ENCODE data around the gene SLC15A5. TPM values are rescaled to one million over a fixed set of nuclear protein-coding genes. Genes with fewer than 3 reads are reported as not detected.

SLC15A5 gene
- total and polyA plus RNA-seq, 4 donors = not detected

DNA sequence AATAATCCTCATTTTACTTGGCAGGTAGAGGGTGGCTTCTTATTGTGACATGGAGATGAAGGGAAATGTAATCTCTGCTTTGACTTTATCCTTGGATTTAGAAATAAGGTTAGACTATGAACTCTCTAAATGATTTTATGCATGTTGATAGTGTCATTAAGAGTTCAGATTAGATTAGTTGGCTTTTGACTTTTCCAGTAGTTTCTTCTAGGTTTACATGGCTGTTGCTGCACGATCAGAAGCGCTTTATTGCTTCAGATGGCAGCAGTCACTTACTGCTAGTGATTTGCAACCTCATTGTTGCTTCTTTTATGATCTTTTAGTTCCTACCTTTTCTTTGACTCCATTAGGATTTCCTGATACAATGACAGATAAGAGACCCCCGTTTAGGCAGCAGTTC is 32.3 kb downstream of the SLC15A5 start:
- Histone ChIP-seq H3K9me3 (ENCODE audit: control insufficient read depth in 4 of 4, insufficient read depth in 3 of 4, low read length in 3 of 4) (no peaks in the 10 kb centered on the region), H3K27me3 (ENCODE audit: control insufficient read depth in 3 of 3, insufficient read depth in 3 of 3, low read length in 2 of 3) (no peaks in the 10 kb centered on the region), H3K36me3 (ENCODE audit: control insufficient read depth in 4 of 4, insufficient read depth in 4 of 4, low read length in 4 of 4) (no peaks in the 10 kb centered on the region), H3K4me3 (no peak overlapping the region), H3K27ac (ENCODE audit: low read depth in 1 of 2, low read length in 1 of 2) (no peak overlapping the region), H3K9ac (ENCODE audit: insufficient read depth in 1 of 2, low read length in 2 of 2) (no peak overlapping the region), H3K4me1 (ENCODE audit: control insufficient read depth in 5 of 5, insufficient read depth in 5 of 5, low read length in 5 of 5) (no peaks in the 10 kb centered on the region)
- ATAC-seq (ENCODE audit: insufficient read depth, low FRiP score) (no peak), DNase-seq (no peak)
- TF ChIP-seq, protein P1, sequence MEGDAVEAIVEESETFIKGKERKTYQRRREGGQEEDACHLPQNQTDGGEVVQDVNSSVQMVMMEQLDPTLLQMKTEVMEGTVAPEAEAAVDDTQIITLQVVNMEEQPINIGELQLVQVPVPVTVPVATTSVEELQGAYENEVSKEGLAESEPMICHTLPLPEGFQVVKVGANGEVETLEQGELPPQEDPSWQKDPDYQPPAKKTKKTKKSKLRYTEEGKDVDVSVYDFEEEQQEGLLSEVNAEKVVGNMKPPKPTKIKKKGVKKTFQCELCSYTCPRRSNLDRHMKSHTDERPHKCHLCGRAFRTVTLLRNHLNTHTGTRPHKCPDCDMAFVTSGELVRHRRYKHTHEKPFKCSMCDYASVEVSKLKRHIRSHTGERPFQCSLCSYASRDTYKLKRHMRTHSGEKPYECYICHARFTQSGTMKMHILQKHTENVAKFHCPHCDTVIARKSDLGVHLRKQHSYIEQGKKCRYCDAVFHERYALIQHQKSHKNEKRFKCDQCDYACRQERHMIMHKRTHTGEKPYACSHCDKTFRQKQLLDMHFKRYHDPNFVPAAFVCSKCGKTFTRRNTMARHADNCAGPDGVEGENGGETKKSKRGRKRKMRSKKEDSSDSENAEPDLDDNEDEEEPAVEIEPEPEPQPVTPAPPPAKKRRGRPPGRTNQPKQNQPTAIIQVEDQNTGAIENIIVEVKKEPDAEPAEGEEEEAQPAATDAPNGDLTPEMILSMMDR (IDR thresholded peaks at IDR 0.05; ENCODE audit: control extremely low read depth, extremely low read depth) = no peak
- 60 to 69% methylated on average over 3 of the region's 3 CpGs for WGBS, 2 donors

DNA sequence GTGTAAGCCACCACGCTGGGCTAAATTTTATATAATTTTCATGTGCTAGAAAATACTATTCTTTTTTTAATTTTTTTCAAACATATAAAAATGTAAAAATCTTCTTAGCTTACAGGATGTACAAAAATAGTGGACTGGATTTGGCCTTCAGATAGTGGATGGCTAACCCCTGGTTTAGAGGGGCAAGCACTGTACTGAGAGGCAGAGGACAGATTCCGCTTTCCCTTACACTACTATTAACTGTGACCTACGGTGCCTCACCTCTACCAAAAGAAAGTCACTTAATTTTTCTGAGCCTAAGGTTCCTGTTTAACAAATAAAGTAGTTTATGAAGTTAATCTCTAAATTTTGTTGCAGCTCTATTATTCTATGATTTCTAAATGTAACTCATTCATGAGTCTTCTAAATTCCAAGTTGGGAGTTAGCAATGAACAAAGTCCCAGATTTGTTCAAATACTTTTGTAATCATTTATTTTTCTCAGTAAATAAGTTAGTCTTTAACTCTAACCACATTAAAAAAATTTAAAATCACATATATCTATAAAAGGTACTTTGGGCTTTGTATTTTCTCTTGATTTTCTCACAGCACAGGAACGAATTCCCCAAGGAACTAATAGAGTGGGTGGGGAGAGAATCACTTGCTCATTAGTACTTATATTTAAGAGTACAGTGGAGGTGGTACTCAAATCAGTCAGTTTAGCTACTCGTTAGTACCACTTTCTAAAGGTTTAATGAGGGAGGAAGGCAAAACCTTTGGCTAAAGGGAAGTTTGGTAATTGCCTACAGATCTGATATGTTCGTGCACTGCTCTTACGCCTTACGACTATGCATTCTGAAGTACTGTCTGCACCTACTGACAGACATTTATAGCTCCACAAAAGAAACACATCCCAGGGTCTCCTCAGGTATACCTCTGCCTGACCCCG is 33.7 kb downstream of the SLC15A5 start:
- TF ChIP-seq, protein P1 (IDR thresholded peaks at IDR 0.05; ENCODE audit: control extremely low read depth, extremely low read depth) = no peak
- Histone ChIP-seq H3K27ac (ENCODE audit: low read depth in 1 of 2, low read length in 1 of 2) (no peak overlapping the region), H3K9ac (ENCODE audit: insufficient read depth in 1 of 2, low read length in 2 of 2) (no peak overlapping the region), H3K4me3 (no peak overlapping the region), H3K27me3 (ENCODE audit: control insufficient read depth in 3 of 3, insufficient read depth in 3 of 3, low read length in 2 of 3) (no peaks in the 10 kb centered on the region), H3K36me3 (ENCODE audit: control insufficient read depth in 4 of 4, insufficient read depth in 4 of 4, low read length in 4 of 4) (no peaks in the 10 kb centered on the region), H3K9me3 (ENCODE audit: control insufficient read depth in 4 of 4, insufficient read depth in 3 of 4, low read length in 3 of 4) (no peaks in the 10 kb centered on the region), H3K4me1 (ENCODE audit: control insufficient read depth in 5 of 5, insufficient read depth in 5 of 5, low read length in 5 of 5) (no peaks in the 10 kb centered on the region)
- ATAC-seq (ENCODE audit: insufficient read depth, low FRiP score) (no peak), DNase-seq (no peak)
- 91 to 92% methylated on average over 9 of the region's 9 CpGs for WGBS, 2 donors

DNA sequence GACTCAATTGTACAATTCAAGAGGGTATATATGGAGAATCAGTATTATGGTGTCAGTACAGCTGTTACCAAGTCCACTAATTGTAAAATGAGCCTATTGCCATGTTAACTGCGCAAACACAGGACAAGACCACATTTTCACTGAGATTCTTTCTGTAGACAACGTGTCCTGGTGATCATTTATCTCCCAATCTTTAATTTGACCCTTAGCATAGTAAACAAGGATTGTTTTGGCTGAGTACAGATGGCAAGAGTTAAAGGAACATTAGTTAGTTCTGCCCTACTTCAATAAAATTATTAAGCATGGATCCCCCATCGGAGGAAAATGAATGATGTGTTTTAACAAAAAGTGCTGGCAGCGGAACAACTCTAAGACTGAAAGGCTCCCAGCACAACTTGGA is 36.1 kb downstream of the SLC15A5 start:
- no peak for ATAC-seq (ENCODE audit: insufficient read depth, low FRiP score)
- TF ChIP-seq, protein P1 (IDR thresholded peaks at IDR 0.05; ENCODE audit: control extremely low read depth, extremely low read depth) = no peak
- DNase-seq = no peak
- H3K9ac ChIP-seq (ENCODE audit: insufficient read depth in 1 of 2, low read length in 2 of 2) = no peak overlapping the region
- H3K4me3 ChIP-seq = no peak overlapping the region
- no peaks in the 10 kb centered on the region for H3K9me3 ChIP-seq (ENCODE audit: control insufficient read depth in 4 of 4, insufficient read depth in 3 of 4, low read length in 3 of 4)
- H3K27me3 ChIP-seq (ENCODE audit: control insufficient read depth in 3 of 3, insufficient read depth in 3 of 3, low read length in 2 of 3) = no peaks in the 10 kb centered on the region
- no peak overlapping the region for H3K27ac ChIP-seq (ENCODE audit: low read depth in 1 of 2, low read length in 1 of 2)
- WGBS, 2 donors = 78 to 87% methylated on average over 4 of the region's 4 CpGs
- H3K36me3 ChIP-seq (ENCODE audit: control insufficient read depth in 4 of 4, insufficient read depth in 4 of 4, low read length in 4 of 4) = no peaks in the 10 kb centered on the region
- H3K4me1 ChIP-seq (ENCODE audit: control insufficient read depth in 5 of 5, insufficient read depth in 5 of 5, low read length in 5 of 5) = no peaks in the 10 kb centered on the region

Measured in lung (tissue), 12 donors.